GM12892 (cell line): Measurements from ENCODE around the gene SMARCC1.

Experiments used
- DNase-seq: peaks from one replicate; pipeline ENCODE4 v3.0.0; 2011; ENCODE audit not compliant: insufficient read length
- FAIRE-seq: peaks from 2 replicates; lab custom pipeline; 2011; peaks lifted over from hg19 to GRCh38; lab: Jason Lieb, UNC
- POLR2A ChIP-seq: IDR thresholded peaks from 2 replicates; pipeline ENCODE4 v1.6.1; 2011; ENCODE audit warnings: low read depth, low read length, control low read depth
- POLR2AphosphoS5 ChIP-seq: IDR thresholded peaks from 2 replicates; pipeline ENCODE4 v1.6.1; 2011; ENCODE audit warnings: low read depth, low read length, control low read depth
- TAF1 ChIP-seq: IDR thresholded peaks from 2 replicates; pipeline ENCODE4 v1.6.1; 2011; ENCODE audit warnings: low read depth, mild to moderate bottlenecking, control low read depth, low read length, borderline replicate concordance

The SMARCC1 gene

GRCh38 chr3:47678446-47679338 is 103.0 kb downstream of the SMARCC1 start:
- FAIRE-seq (peak; percentile 46), DNase-seq (no peak)
- no peak for TF ChIP-seq TAF1
- TF ChIP-seq POLR2AphosphoS5: no peak
- no peak for TF ChIP-seq POLR2A

- no peak for DNase-seq
- no peak for FAIRE-seq
- TF ChIP-seq POLR2A (no peak), POLR2AphosphoS5 (no peak), TAF1 (no peak)
Measured at GRCh38 chr3:47669026-47669749, 112.5 kb downstream of the SMARCC1 start.

- no peak for DNase-seq
- FAIRE-seq: no peak
- TF ChIP-seq POLR2A: no peak
- no peak for TF ChIP-seq POLR2AphosphoS5
- no peak for TF ChIP-seq TAF1
Measured at GRCh38 chr3:47666118-47666517, 115.6 kb downstream of the SMARCC1 start.

GRCh38 chr3:47664519-47664918 is 117.2 kb downstream of the SMARCC1 start:
- TF ChIP-seq POLR2A (no peak), TAF1 (no peak), POLR2AphosphoS5 (no peak)
- FAIRE-seq: no peak
- peak; percentile 11 for DNase-seq

- no peak for FAIRE-seq
- TF ChIP-seq POLR2A (no peak), TAF1 (no peak), POLR2AphosphoS5 (no peak)
- DNase-seq: no peak
Measured at GRCh38 chr3:47663630-47664240, 118.0 kb downstream of the SMARCC1 start.

- DNase-seq: no peak
- TF ChIP-seq TAF1: no peak
- TF ChIP-seq POLR2A: no peak
- no peak for TF ChIP-seq POLR2AphosphoS5
- no peak for FAIRE-seq
Measured at GRCh38 chr3:47661121-47661752, 120.5 kb downstream of the SMARCC1 start.

GRCh38 chr3:47658444-47658843 is 123.2 kb downstream of the SMARCC1 start:
- no peak for DNase-seq
- TF ChIP-seq POLR2A (no peak), TAF1 (no peak), POLR2AphosphoS5 (no peak)
- no peak for FAIRE-seq

- no peak for DNase-seq
- FAIRE-seq: no peak
- TF ChIP-seq POLR2AphosphoS5 (no peak), TAF1 (no peak)
Measured at GRCh38 chr3:47652142-47652541, 129.6 kb downstream of the SMARCC1 start.

GRCh38 chr3:47650294-47650693 is 131.4 kb downstream of the SMARCC1 start:
- TF ChIP-seq TAF1: no peak
- no peak for TF ChIP-seq POLR2A
- TF ChIP-seq POLR2AphosphoS5: no peak
- no peak for DNase-seq
- no peak for FAIRE-seq

- DNase-seq (no peak), FAIRE-seq (no peak)
- no peak for TF ChIP-seq POLR2AphosphoS5
- no peak for TF ChIP-seq POLR2A
- TF ChIP-seq TAF1: no peak
Measured at GRCh38 chr3:47647550-47647949, 134.1 kb downstream of the SMARCC1 start.

GRCh38 chr3:47646362-47646761 is 135.3 kb downstream of the SMARCC1 start:
- TF ChIP-seq POLR2AphosphoS5: no peak
- no peak for TF ChIP-seq POLR2A
- TF ChIP-seq TAF1: no peak
- DNase-seq (no peak), FAIRE-seq (no peak)
